Activated CD8-positive, alpha-beta T cell treated with anti-CD3 and anti-CD28 coated beads for 36 hours (primary cell): ENCODE data around the gene TFCP2L1. TPM values are rescaled to one million over a fixed set of nuclear protein-coding genes. Genes with fewer than 3 reads are reported as not detected.

Experiments
- ATAC-seq: fragments of 200-7000 bp; cut with Tn5 transposase; one replicate; pipeline ENCODE4 v1.10.0; 2021; ENCODE audit warnings: mild to moderate bottlenecking, moderate library complexity
- CTCF ChIA-PET: fragments of 350-600 bp; sonication (Branson Sonifier 250); formaldehyde crosslinking; loops from one replicate; lab custom pipeline; 2021; ENCODE audit warnings: antibody characterized with exemption; lab: Charles Lee
- POLR2A ChIA-PET: fragments of 350-600 bp; sonication (Branson Sonifier 250); formaldehyde crosslinking; loops from one replicate; lab custom pipeline; 2021; ENCODE audit warnings: antibody characterized with exemption; lab: Charles Lee
- DNase-seq: peaks from one replicate; pipeline ENCODE4 v3.0.0-alpha.2; 2020
- H3K27ac Mint-ChIP-seq: one replicate; pipeline ENCODE4 v1.8.0; 2021; ENCODE audit warnings: mild to moderate bottlenecking, mixed read lengths
- H3K27me3 Mint-ChIP-seq: one replicate; pipeline ENCODE4 v1.8.0; 2021; ENCODE audit warnings: mixed read lengths
- H3K36me3 Mint-ChIP-seq: one replicate; pipeline ENCODE4 v1.8.0; 2021; ENCODE audit warnings: low read depth, mixed read lengths
- H3K4me1 Mint-ChIP-seq: one replicate; pipeline ENCODE4 v1.8.0; 2021; ENCODE audit warnings: low read depth, mixed read lengths
- H3K4me3 Mint-ChIP-seq: one replicate; pipeline ENCODE4 v1.8.0; 2021; ENCODE audit warnings: mild to moderate bottlenecking, moderate library complexity, mixed read lengths
- H3K9me3 Mint-ChIP-seq: one replicate; pipeline ENCODE4 v1.8.0; 2021; ENCODE audit warnings: mixed read lengths
- intact Hi-C: fragments of 100-400 bp; cut with micrococcal nuclease; formaldehyde crosslinking; loops from one replicate; pipeline ENCODE4 v1.10.0; 2022
- total RNA-seq, 2 experiments: library from RNA; stranded (reverse); gene quantifications; one replicate each; pipeline ENCODE4 v1.2.3, GENCODE V29; 2021
- TF ChIP-seq, protein P1 (sequence below): fragments of 200-600 bp; IDR thresholded peaks from one replicate; pipeline ENCODE4 v1.8.0; 2022; ENCODE audit warnings: antibody characterized with exemption, mild to moderate bottlenecking

The TFCP2L1 gene
- total RNA-seq, 2 experiments from 2014 or later, result 0.04 TPM; not detected in 1

DNA sequence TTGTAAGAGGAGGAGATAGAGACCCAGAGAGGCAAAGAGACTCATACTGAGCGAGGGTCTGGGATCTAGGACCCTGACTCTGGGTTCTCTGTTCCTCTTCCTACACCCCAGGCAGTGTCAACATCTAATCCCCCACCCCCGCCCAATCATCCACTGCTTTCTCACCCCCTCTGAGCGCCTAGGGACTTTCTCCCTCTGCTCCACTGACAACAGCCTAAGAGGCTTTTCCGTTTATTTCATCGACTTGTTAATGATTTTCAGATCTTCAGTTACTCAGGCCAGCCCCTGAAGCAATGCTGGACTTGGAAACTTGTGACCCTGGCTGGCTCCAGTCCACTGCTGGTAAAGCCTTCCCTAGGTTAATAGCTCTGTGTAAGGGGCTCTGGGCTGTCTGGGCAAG, 65.1 kb downstream of the TFCP2L1 start:
- POLR2A ChIA-PET, result no interaction called here
- Mint-ChIP-seq H3K4me1 (no peaks in the 10 kb centered on the region), H3K27me3 (no peaks in the 10 kb centered on the region), H3K36me3 (no peaks in the 10 kb centered on the region), H3K9me3 (no peaks in the 10 kb centered on the region), H3K4me3 (no peak overlapping the region), H3K27ac (no peak overlapping the region)
- DNase-seq (no peak), ATAC-seq (no peak)
- TF ChIP-seq, protein P1, sequence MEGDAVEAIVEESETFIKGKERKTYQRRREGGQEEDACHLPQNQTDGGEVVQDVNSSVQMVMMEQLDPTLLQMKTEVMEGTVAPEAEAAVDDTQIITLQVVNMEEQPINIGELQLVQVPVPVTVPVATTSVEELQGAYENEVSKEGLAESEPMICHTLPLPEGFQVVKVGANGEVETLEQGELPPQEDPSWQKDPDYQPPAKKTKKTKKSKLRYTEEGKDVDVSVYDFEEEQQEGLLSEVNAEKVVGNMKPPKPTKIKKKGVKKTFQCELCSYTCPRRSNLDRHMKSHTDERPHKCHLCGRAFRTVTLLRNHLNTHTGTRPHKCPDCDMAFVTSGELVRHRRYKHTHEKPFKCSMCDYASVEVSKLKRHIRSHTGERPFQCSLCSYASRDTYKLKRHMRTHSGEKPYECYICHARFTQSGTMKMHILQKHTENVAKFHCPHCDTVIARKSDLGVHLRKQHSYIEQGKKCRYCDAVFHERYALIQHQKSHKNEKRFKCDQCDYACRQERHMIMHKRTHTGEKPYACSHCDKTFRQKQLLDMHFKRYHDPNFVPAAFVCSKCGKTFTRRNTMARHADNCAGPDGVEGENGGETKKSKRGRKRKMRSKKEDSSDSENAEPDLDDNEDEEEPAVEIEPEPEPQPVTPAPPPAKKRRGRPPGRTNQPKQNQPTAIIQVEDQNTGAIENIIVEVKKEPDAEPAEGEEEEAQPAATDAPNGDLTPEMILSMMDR, result no peak
- intact Hi-C loops, result no loop called here
- CTCF ChIA-PET, result no interaction called here

DNA sequence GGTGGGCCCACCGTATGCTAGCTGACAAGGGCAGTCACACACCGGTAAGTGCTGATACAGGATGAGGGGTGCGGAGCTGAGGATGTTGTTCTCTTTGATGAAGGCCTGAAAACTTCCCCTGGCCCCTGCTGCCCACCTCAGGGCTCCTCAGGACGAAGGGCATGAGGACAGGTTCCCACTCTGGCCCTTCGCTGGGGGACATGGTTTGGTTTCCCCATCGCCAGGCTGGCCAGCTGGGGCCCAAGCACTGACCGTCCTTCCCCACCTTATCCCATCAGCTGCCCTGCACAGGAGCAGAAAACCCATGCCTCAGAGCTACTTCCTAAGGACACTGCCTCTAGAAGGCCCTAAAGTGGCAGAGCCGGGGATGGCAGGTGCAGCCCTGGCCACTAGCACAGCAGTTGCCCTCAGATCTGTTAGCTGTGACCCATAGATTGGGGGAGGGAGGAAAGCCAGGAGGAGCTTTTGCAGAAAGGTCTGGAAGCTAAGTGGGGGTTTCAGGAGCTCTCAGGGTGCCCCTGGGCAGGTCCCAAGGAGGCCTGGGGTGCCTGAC, 66.5 kb downstream of the TFCP2L1 start:
- Mint-ChIP-seq H3K27ac (no peak overlapping the region), H3K9me3 (no peaks in the 10 kb centered on the region), H3K4me3 (no peak overlapping the region), H3K36me3 (no peaks in the 10 kb centered on the region), H3K27me3 (no peaks in the 10 kb centered on the region), H3K4me1 (no peaks in the 10 kb centered on the region)
- CTCF ChIA-PET, result no interaction called here
- no peak for DNase-seq
- intact Hi-C loops, result no loop called here
- ATAC-seq, result no peak
- TF ChIP-seq, protein P1, result no peak
- POLR2A ChIA-PET, result no interaction called here

DNA sequence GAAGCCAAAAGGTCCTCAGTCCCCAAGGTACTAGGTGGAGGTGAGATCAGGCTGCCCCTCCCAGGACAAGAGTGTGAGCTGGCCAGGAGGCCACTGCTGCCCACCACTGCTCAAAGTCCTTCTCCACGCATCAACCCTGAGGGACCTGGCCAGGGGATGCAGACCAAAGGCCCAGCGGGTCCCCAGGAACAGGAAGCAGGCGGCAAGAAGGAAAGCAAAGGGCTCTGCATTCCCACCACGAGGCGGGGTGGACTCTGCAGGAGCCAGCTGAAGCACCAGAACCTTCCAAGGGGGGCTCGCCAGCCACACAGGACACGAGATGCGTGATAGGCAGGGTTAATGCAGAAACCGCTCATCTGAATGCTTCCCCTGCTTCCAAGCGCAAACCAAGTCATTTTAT, 67.4 kb downstream of the TFCP2L1 start:
- TF ChIP-seq, protein P1, result no peak
- Mint-ChIP-seq H3K27ac (no peak overlapping the region), H3K36me3 (no peaks in the 10 kb centered on the region), H3K9me3 (no peaks in the 10 kb centered on the region), H3K4me1 (no peaks in the 10 kb centered on the region), H3K4me3 (no peak overlapping the region), H3K27me3 (no peaks in the 10 kb centered on the region)
- POLR2A ChIA-PET, result no interaction called here
- CTCF ChIA-PET, result no interaction called here
- intact Hi-C loops, result no loop called here
- DNase-seq (no peak), ATAC-seq (no peak)

DNA sequence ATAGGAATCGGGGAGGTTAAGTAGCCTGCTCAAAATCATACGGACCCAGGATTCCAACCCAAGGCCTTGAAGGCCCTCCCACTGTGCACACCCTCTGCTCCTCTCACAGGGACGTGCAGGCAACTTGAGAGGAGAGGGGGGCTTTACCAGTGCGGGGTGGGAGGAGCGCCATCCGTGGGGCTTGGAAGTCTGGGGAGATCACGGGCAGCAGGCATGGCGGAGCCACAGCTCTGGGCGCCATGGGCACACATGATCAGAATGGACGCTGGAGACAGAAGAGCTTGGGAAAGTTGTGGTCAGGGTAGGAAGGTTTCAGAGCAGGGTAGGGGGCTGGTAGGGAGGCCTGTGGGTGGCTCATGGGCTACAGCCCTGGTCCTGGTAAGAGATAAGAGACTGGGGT, 70.7 kb downstream of the TFCP2L1 start:
- POLR2A ChIA-PET, result no interaction called here
- Mint-ChIP-seq H3K36me3 (no peaks in the 10 kb centered on the region), H3K4me1 (no peaks in the 10 kb centered on the region), H3K9me3 (no peaks in the 10 kb centered on the region), H3K4me3 (no peak overlapping the region), H3K27ac (no peak overlapping the region), H3K27me3 (no peaks in the 10 kb centered on the region)
- ATAC-seq, result no peak
- CTCF ChIA-PET, result no interaction called here
- intact Hi-C loops, result no loop called here
- DNase-seq, result no peak
- TF ChIP-seq, protein P1, result no peak

DNA sequence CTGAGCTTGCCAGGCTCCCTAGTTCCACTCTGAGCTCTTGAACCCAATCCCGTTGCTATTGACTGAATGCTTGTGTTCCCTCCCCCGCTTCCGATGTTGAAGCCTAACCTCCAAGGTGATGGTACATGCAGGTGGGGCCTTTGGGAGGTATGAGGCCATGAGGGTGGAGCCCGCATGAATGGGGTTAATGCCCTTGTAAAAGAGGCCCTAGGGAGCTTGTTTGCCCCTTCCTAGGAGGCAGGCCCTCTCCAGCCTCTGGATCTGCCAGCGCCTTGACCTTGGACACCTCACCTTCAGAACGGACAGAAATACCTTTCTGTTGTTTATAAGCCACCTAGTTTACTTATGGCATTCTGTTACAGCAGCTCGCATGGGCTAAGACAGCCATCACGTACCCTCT, 71.6 kb downstream of the TFCP2L1 start:
- Mint-ChIP-seq H3K27me3 (no peaks in the 10 kb centered on the region), H3K9me3 (no peaks in the 10 kb centered on the region), H3K36me3 (no peaks in the 10 kb centered on the region), H3K27ac (no peak overlapping the region), H3K4me1 (no peaks in the 10 kb centered on the region), H3K4me3 (no peak overlapping the region)
- intact Hi-C loops, result no loop called here
- TF ChIP-seq, protein P1, result no peak
- DNase-seq, result no peak
- no peak for ATAC-seq
- CTCF ChIA-PET, result no interaction called here
- POLR2A ChIA-PET, result no interaction called here
